NT2/D1 (cell line): ENCODE data around the gene CACNA1G.

Experiments
- SUZ12 ChIP-seq: IDR thresholded peaks from 2 replicates; pipeline ENCODE4 v1.6.1; 2011; ENCODE audit not compliant: insufficient read length, insufficient read depth; ENCODE audit errors: extremely low read depth
- ZNF274 ChIP-seq: IDR thresholded peaks from 2 replicates; pipeline ENCODE4 v1.6.1; 2011; ENCODE audit warnings: mild to moderate bottlenecking, low read depth, low read length

- TF ChIP-seq SUZ12 = no peak
- no peak for TF ChIP-seq ZNF274
These were observed 22.6 kb upstream of the CACNA1G start for GRCh38 chr17:50537721-50538548.
